ENCODE measurements around the gene STPG4.
"Not testable (repeated sequence)": the region's sequence is repeated elsewhere in the genome, so short reads cannot be mapped to it uniquely, and the experiment has no call there.

STPG4 gene

DNA sequence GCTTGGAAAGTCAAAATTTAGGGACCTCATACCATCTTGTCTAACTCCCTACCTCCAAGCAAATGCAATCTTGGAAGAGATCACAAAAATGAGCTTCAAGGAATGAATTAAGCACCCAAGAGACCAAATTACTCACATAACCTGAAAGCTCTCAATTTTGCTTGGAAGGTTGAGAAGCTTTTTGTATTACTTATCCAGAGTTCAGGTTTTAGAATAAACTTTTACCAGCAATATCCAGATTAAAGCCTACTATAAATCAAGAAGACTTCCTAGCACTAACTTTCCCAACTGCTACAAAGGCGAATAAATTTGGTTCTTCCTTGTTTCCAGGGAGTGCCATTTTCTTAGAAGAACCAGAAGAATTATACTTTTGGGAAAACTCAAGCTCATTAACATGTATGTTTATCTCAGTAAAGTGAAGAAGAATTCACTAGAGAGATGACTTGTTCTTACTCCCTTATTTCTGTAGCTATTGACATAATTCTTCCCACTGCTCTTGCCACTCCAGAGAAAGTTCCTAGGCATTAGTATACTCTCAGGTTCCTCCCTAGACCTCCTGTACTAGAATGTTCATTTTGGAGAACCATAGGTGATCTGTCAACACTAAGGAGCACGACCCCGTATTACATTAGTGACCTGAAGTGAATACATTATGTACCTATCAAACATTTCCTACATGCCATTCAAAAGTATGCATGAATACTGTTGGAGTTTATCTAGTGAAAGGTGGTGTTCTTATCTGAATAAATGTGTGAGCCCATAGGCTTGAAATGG is 18.0 kb upstream of the STPG4 start:
- no peak for DNase-seq

DNA sequence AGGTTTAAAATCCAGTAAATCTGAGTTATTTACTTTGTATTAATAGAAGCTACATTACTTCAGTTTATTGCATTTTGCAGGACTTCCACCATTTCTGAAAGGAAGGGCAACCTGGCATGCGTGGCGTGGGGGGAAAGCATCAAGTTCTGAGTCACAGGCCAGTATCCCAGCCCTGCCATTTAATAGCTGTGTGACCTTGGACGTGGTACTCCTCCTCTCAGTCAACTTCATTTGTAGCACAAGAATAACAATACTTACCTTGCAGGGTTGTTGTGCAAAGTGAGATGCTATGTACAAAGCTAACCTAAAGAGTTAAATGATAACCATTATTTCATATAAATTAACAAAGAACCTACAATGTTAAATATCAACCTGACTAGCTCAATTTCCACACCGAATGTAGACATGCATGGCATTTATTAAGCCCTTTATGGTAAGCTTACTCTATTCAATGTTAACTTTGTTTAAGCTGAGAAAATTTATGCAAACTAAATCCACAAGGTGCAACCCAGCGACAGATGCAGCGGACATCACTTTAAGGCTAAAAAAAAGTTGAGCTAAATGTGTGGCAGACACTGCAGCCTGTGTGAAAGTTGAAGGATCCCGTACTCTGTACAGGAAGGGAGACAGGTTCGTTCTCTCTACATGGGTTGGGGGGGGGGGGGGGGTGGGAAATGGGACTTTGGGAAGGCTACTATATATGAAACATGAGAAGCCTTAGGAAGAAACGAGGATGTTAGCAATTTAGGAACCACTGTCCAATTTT is 17.2 kb upstream of the STPG4 start:
- no peak for DNase-seq

DNA sequence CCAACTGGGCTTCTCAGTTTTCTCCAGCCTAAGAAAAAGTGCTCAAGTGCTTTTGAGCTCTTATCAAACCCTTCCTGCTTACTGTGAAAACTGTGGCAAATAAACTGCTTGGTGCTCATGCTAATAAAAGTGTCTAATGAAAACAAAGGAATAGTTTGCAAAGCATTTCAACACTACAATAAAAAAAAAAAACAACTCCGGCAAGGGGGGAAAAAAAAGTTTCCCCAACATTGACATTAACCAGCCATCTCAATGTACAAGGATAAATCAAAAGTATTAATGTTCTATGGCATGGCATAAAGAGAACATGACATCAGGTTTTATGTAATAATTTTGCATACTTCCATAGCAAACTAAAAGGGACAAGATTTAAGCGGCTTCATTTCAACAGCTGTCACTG is 14.7 kb upstream of the STPG4 start:
- DNase-seq = no peak

DNA sequence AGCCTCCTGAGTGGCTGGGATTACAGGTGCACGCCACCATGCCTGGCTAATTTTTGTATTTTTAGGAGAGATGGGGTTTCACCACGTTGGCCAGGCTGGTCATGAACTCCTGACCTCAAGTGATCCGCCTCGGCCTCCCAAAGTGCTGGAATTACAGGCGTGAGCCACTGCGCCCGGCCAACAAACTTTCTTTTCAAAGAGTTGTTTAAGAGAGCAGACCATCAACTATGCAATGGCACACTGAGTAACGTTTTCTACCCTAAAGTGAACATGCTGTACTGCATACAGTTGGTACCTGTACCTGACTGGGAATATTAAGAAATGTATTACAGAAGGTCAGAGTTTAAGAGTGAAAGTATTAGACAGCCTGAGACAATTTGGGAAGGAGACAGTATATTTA is 13.8 kb upstream of the STPG4 start:
- DNase-seq = not testable (repeated sequence)

DNA sequence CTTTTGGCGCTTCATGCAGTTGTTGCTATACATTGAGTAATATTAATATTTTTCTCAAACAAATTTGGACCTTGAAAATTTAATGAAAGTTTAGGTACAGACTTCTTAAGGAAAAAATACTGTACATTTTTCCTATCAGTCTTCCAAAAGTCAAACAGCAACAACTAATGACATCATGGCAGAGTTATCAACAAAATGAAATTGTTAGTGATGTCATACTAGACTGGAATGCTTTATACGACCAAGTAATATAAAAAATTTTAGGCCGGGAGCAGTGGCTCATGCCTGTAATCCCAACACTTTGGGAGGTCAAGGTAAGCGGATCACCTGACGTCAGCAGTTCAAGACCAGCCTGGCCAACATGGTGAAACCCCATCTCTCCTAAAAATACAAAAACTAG is 12.0 kb upstream of the STPG4 start:
- DNase-seq = no peak

DNA sequence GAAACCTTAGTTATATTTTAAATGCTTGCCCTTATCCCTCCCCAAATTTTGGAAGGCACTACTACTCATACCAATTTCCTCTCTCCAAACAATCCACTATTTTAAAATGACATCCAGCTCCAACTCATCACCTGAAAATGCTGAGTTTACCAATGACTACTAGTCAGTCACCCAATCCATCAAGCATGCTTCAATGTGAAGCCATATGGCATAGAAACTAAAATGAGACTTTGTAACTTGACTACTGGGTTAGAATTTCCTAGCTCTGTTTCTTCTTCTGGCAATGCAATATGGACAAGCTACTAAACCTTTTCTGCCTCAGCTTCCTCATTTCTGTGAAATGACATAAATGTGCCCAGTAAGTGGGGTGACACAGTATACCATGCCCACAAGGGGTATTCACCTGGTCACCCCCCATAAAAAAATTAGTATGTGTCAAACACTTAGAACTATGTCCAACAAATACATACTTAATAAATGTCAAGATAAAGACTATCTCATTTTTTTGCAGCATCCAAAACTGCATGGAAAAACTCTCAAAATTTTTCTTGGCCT is 10.0 kb upstream of the STPG4 start:
- no peak for DNase-seq

DNA sequence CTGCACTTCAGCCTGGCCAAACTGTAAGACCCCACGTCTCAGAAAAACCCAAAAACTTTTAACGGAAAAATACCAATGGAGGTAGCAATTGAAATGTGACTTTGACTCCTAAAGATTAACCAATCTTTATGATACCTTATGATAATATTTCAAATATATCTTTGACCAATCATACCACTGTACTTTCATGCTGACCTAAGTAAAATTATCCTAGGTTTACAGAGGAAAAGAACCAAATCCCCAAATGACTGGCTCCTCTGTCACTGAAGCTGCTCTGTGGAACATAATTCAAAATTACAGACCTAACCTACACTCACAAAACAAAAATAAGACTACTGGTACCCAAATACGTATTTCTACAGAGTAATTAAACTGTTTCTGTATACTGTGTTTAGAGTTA is 7.7 kb upstream of the STPG4 start:
- DNase-seq = no peak

DNA sequence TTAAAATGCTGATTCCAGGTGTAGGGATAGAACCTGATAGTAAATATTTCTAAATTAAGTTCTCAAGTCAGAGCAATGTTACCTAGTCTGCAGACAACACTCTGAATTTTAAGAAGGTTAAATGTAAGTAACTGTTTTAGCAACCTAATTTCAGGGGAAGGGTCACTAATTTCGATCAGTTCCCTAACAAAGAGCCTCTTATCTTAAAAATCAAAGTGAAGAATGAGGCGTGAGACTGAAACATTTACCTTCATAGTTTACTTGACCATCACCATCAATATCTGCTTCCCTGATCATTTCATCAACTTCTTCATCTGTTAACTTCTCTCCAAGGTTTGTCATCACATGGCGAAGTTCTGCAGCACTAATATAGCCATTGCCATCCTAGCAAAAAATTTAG is 6.4 kb upstream of the STPG4 start:
- DNase-seq = no peak

DNA sequence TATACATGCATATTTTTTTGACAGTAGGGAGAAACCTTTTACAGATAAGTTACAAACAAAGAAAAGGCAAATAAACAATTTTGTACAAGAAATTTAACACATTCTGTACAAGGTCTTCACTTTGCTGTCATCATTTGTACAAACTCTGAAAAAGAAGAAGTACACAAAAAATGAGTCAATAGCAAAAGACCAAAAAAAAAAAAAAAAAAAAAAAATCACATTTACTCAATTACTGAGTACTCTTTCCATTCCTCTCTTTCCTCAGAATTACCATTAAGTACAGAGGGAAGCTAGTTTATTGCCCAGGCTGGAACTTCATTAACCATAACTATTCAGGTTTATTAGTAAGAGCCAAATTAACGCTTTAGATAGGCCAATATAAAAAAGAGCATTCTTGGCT is 5.6 kb upstream of the STPG4 start:
- no peak for DNase-seq

DNA sequence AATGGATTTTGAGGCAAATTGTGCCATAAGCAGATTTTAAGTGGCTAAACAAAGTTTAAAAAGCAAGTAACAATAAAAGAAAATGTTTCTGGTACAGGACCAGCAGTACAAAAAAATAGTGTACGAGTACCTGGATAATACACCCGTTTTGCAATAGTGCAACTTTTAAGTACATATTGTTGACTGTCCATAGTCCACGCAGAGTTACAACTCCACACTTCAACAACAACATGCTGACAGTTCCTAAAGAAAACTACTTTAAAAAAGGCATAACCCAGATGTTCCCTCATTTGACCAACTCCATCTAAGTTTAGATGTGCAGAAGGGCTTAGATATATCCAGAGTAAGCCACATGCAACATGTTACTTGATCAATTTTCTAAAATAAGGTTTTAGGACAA is 5.1 kb upstream of the STPG4 start:
- DNase-seq = no peak

DNA sequence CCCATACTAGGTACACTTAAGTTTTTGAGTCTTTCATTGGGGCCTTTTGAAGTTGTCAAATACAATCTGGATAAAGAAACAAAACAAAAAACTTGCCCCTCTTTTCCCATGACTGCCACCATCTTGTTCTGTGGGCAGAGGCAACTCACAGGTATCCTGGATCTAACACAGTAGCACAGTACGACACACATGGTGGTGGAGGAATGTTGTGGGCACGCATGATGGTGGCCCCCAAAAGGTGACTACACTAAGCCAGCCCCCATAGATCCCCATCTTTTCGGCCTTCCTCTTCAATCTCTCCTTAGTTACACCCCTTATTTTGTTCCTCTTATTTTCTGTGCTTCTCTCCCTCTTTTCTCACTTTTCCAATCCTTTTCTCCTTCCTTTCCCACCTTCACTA is 4.5 kb upstream of the STPG4 start:
- DNase-seq = no peak

DNA sequence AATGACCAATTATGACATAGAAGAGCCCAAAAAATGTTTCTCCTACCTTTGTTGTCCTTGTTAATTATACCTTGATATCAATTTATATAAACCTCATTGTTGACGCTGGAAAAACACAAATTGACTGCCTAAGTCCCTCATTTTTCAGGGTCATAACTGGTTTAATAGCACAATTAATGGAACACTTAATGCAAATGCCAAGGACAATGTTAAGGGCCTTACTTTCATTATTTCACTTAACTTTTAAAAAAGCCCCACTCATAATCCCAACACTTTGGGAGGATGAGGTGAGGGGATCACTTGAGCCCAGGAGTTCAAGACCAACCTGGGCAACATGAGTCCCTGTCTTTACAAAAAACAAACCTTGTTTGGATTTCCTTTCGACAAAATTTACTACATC is 3.5 kb upstream of the STPG4 start:
- DNase-seq = no peak

DNA sequence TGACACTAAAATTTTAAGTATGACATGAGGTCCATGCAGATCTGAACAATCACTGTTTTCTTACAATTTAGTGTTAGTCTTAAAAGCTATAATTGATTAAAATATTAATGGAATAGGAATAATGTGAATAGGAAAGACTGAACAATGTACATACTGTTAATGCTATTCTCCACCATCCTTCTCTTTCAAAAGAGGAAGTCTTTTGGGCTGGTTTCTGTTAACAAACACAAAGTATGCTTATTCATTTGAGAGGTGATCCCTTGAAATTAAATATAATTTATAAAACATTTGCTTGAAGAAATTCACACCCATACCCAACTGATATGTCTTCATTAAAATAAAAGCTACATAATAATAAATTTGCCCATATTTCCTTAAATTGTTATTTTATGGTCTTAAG is 2.3 kb downstream of the STPG4 start:
- DNase-seq = no peak

DNA sequence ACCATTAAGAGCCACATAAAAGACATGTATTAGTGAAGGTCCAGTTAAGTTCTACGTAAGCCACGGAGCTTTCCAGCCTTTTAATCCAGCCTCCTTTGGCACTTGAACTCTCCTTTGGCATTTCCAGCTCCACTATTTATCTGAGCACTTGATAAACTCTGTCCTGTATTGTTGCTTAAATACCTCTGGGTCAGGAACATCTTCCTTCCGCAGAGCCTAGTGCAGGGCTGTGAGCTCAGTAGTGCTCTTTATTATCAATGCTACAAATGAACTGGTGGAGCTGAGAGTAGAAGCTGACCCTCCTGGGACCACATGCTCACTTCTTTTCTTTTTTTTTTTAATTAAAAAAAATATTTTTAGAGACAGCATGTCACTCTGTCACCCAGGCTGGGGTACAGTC is 4.9 kb downstream of the STPG4 start:
- no peak for DNase-seq

DNA sequence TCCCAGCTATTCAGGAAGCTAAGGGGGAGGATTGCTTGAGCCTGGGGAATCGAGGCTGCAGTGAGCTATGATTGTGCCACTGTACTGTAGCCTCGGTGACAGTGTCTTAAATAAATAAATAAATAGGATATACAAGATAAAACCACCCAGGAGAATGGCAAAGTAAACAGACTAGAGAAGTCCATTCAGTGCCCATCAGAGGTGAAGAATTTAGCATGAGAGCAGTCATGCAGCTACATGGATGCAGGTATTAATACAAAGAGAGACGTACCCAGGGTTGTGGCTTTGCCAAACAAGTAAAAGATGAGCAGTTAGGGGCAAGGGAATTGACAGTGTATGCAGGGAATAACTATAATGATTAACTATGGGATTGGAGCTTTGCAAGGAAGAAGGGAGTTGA is 8.1 kb downstream of the STPG4 start:
- no peak for DNase-seq

DNA sequence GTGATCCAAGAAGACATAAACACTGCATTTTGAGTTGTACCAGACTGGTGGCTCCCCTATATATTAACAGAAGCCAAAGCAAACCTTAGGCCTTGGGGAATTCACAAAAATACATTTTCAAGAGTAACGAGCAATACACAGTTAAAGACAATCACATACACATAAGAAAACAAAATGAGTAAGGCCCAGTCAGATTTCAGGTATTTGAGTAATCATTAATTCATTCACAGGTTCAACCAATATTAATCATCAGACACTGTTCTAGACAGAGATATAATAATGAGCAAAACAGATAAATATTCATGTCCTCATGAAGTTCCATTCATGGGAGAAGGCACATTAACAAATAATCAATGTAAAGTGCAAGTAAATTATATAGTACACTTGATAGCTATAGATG is 9.6 kb downstream of the STPG4 start:
- DNase-seq = no peak

DNA sequence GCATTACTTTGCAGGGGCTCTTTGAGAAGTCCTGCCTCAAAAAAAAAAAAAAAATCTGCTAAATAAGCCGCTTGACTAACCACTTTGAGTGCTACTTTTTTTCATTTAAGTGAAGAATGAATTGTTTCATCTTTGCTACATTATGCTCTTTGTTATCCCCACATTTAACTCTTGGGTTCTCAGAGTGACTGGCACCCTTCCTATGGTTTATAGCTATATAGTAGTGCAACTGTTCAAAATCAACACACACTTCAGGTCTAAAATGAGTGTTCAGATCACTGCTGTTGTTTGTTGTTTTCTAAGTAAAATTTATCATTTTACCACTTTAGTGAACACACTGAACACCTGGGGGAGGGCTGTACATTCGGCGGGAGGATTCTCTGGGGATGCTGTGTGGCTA is 13.6 kb downstream of the STPG4 start:
- no peak for DNase-seq

DNA sequence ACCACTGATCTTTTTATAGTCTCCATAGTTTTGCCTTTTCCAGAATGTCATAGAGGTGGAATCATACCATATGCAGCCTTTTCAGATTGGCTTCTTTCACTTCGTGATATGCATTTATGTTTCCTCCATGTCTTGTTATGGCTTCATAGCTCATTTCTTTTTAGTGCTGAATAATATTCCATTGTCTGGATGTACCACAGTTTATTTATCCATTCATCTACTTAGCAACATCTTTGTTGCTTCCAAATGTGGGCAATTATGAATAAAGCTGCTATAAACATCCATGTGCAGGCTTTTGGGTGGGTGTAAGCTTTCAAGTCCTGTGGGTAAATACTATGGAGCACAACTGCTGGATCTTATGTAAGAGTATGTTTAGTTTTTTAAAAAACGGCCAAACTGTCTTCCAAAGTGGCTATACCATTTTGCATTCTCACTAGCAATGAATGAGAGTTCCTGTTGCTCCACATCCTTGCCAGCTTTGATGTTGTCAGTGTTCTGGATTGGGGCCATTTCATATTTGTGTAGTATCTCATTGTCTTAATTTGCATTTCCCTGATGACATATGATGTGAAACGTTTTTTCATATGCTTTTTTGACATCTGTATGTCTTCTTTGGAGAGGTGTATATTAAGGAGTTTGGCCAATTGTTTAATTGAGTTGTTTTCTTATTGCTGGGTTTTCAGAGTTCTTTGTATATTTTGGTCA is 20.6 kb downstream of the STPG4 start:
- no peak for DNase-seq

DNA sequence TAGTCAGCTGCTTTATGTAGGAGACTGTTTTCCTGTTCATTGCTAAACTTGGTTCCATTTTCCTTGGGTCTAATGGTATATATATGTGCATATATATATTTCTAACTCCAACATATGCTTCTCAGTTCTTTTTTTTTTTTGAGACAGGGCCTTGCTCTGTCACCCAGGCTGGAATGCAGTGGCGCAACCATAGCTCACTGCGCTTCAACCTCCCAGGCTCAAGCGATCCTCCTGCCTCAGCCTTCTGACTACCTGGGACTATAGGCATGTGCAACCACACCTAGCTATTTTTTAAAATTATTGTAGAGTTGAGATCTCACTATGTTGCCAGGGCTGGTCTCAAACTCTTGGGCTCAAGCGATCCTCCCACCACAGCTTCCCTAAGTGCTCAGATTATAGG is 22.1 kb downstream of the STPG4 start:
- DNase-seq = no peak

DNA sequence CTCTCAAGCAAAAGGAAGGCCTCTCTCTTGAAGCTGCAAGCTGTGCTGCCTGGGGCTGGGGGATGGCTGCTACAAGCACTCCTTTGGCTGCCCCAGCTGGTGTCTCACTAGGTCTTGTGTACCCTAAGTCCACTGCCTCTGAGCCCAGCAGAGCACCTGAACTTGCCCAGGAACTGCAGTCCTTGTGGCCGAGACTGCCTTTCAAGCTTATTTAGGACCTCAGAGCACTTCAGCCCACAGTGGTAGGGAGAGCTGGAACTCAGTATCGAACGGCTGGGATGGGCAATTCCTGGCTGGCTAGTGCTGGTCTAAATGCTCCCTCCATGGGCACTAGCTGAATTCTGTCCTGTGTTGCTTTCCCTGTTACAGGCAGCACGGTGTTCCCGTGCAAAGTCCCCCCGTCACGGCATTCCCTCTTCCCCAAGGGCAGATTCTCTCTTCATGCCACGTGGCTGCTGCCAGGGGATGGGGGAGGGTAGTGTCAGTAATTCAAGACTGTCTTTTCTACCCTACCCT is 25.9 kb downstream of the STPG4 start:
- no peak for DNase-seq

DNA sequence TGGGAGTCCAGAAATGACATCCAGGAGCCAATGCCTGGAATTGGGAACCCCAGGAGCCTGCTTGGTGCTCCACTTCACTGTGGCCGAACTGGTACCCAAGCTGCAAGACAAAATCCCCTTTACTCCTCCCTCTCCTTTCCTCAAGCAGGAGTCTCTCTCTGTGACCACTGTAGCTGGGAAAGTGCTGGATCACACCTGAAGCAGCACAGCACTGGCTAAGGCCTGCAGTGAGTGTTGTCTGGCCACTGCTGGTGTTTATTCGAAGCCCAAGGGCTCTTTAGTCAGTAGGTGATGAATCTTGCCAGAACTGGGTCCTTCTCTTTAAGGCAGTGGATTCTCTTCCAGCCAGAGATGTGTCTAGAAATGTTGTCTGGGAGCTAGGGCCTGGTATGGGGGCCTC is 26.4 kb downstream of the STPG4 start:
- no peak for DNase-seq

DNA sequence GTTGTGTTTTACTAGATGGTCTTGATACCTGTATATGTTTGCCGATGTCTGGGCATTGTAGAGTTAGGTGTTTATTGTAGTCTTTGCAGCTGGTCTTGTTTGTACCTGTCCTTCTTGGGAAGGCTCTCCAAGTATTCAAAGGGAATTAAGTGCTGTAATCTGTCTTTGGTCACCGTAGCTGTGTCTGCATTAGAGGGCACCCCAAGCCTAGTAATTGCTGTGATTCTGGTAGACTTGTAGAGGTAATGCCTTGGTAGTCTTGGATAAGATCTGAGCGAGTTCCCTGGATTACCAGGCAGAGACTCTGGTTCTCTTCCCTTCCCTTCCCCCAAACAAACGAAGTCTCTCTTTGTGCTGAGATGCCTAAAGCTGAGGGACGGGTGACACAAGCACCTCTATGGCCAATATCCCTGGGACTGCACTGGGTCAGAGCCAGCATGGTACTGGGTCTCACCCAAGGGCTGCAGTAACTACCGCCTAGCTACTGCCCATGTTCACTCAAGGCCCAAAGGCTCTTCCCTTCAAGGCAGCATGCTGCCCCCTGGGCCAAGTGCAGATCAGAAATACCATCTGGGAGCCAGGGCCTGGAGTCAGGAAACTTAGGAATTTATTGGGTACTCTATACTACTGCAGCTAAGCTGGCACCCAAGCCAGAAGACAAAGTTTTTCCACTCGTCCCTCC is 27.1 kb downstream of the STPG4 start:
- no peak for DNase-seq

DNA sequence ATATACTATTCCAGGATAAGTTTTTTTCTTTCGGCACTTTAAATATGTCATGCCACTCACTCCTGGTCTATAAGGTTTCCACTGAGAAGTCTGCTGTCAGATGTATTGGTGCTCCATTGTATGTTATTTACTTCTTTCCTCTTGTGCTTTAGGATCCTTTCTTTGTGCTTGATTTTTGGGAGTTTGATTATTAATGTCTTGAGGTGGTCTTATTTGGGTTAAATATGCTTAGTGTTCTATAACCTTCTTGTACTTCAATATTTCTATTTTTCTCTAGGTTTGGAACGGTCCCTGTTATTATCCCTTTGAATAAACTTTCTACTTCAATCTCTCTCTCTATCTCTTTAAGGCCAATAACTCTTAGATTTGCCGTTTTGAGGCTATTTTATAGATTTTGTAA is 28.3 kb downstream of the STPG4 start:
- no peak for DNase-seq
